ENCODE measurements around the gene TLR4. TPM values are rescaled to one million over a fixed set of nuclear protein-coding genes. Genes with fewer than 3 reads are reported as not detected.
A peak's percentile ranks its signal among the peaks of the same experiment; 100 is the strongest.

Gene TLR4
- total and polyA plus RNA-seq, 10 of the 15 experiments (the other 5 are each of a cell fraction or from before 2014, with no cell fraction given): 0.03 to 0.50 (median 0.16) TPM

- no peak for TF ChIP-seq ETV6 (conservative IDR thresholded peaks at IDR 0.05 in 1 of 2, IDR thresholded peaks at IDR 0.05 in 1 of 2; ENCODE audit: borderline replicate concordance in 1 of 2, low read depth in 1 of 2)
- no peak for TF ChIP-seq EP300 (IDR thresholded peaks at IDR 0.05; ENCODE audit: borderline replicate concordance in 1 of 2, control insufficient read depth in 1 of 2, low read depth in 2 of 2, low read length in 2 of 2)
Observed at GRCh38 chr9:117681888-117682287, 22.3 kb upstream of the TLR4 start (continued).

GRCh38 chr9:117682955-117683710, 21.1 kb upstream of the TLR4 start:
- H3K27ac ChIP-seq (ENCODE audit: control insufficient read depth, insufficient read depth): no peak overlapping the region
- ChIA-PET SMC1A (ENCODE audit: uncharacterized antibody, unreplicated experiment) (interaction anchor here (0.8 to 1.6 kb wide), 7 partner anchors 9 to 99 kb away, joined by 3 to 5 read pairs (median 4); no protein-coding TSS in a partner anchor), POLR2A (interaction anchor here (0.7 to 1.2 kb wide), 2 partner anchors 21 to 201 kb away, joined by 3 to 6 read pairs; partner anchors contain the start of gene TLR4), CTCF (interaction anchor here (0.6 to 1.7 kb wide), 6 partner anchors 21 to 846 kb away, joined by 3 to 5 read pairs (median 4); no protein-coding TSS in a partner anchor), RAD21 (ENCODE audit: unreplicated experiment) (interaction anchor here (0.7 to 1.3 kb wide), 6 partner anchors 21 to 290 kb away, joined by 3 to 6 read pairs (median 4); partner anchors contain the start of gene TLR4)
- no peak overlapping the region for H2AFZ ChIP-seq (ENCODE audit: control insufficient read depth, low read depth, low read length)
- no TSS peak for BruUV-seq (replicated peaks)
- no peaks in the 10 kb centered on the region for H3K27me3 ChIP-seq (replicated peaks in 1 of 2; ENCODE audit: control insufficient read depth in 2 of 2, insufficient read depth in 2 of 2, low read length in 1 of 2)
- FAIRE-seq (no peak), DNase-seq (ENCODE audit: low read depth, low spot score) (peak; percentile 34), ATAC-seq (peak; percentile 88)
- H3K36me3 ChIP-seq (ENCODE audit: control insufficient read depth in 2 of 2, insufficient read depth in 2 of 2, low read length in 1 of 2): no peaks in the 10 kb centered on the region
- H3K9ac ChIP-seq (ENCODE audit: control insufficient read depth, insufficient read depth, low read length): no peak overlapping the region
- in situ Hi-C loops (cut with MboI) (no loop called here), intact Hi-C loops (cut with micrococcal nuclease; ENCODE audit: unreplicated experiment) (loop anchor here (2.0 kb wide), 2 partner anchors 22 to 44 kb away; partner anchors contain the start of gene TLR4)
- H3K9me3 ChIP-seq (replicated peaks; ENCODE audit: control insufficient read depth, insufficient read depth, low read length): no peaks in the 10 kb centered on the region
- no peak overlapping the region for H3K4me2 ChIP-seq (ENCODE audit: control insufficient read depth, insufficient read depth)
- no peak overlapping the region for H3K4me3 ChIP-seq
- H3K79me2 ChIP-seq (ENCODE audit: control insufficient read depth, insufficient read depth, low read length): no peaks in the 10 kb centered on the region
- WGBS (ENCODE audit: insufficient coverage, insufficient replicate concordance, low lambda C conversion rate, missing lambda C conversion rate): 0% methylated on average over 3 of the region's 3 CpGs
- H4K20me1 ChIP-seq (ENCODE audit: control insufficient read depth, insufficient read depth): no peaks in the 10 kb centered on the region
- H3K4me1 ChIP-seq (ENCODE audit: control insufficient read depth, insufficient read depth, low read length): no peaks in the 10 kb centered on the region
- no peak for TF ChIP-seq MXI1 (IDR thresholded peaks at IDR 0.05; ENCODE audit: low read depth, low read length)
- no peak for TF ChIP-seq TCF12 (IDR thresholded peaks at IDR 0.05; ENCODE audit: low read depth, low read length)
- no peak for TF ChIP-seq KAT2A (conservative IDR thresholded peaks at IDR 0.05; ENCODE audit: control insufficient read depth, low read depth, low read length)
- TF ChIP-seq ZNF687 (IDR thresholded peaks at IDR 0.05): no peak
- no peak for TF ChIP-seq CBX5 (IDR thresholded peaks at IDR 0.05; ENCODE audit: low read depth)
- no peak for TF ChIP-seq TARDBP (IDR thresholded peaks at IDR 0.05; ENCODE audit: borderline replicate concordance)
- no peak for TF ChIP-seq NFYB (IDR thresholded peaks at IDR 0.05; ENCODE audit: insufficient read depth, low read depth, low read length)
- TF ChIP-seq ZBTB11 (CRISPR knock-in tag; IDR thresholded peaks at IDR 0.05): no peak
- TF ChIP-seq EP300 (IDR thresholded peaks at IDR 0.05; ENCODE audit: borderline replicate concordance in 1 of 2, control insufficient read depth in 1 of 2, low read depth in 2 of 2, low read length in 2 of 2): peak; percentile 69 to 80; a peak in 3 of 4 replicates
- TF ChIP-seq SRF (IDR thresholded peaks at IDR 0.05; ENCODE audit: low read depth in 2 of 2, low read length in 2 of 2): no peak
- TF ChIP-seq MTA3 (IDR thresholded peaks at IDR 0.05; ENCODE audit: borderline replicate concordance, low read length): no peak
- no peak for TF ChIP-seq NR2F1 (conservative IDR thresholded peaks at IDR 0.05)

Measured in GM12878 (cell line).